HG02623 (cell line): ENCODE measurements around the gene DNAH1.

Experiments used
- ATAC-seq: cut with Tn5 transposase; IDR thresholded peaks from one replicate; pipeline ENCODE4 v1.9.1; 2021; ENCODE audit warnings: moderate library complexity; ENCODE audit not compliant: unreplicated experiment

DNAH1 gene

DNA sequence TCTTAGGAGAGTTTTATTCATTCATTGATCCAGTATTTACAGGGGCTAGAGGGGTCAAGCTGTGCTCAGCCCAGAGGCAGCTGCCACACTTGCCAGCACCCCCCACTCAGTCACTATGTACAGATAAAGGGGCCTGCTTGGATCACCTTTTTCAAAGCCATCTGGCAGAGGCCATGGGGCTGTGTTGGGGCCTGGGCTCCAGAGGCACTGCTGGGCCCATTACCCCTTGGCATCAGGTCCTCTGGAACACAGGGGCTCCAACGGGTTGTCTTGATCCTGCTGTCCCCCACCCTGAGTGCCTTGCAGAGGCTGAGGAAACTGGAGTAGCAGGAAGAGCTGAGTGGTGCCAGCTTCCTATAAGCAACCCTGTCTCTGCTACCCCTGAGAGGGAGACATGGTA, 84.9 kb downstream of the DNAH1 start:
- no peak for ATAC-seq

DNA sequence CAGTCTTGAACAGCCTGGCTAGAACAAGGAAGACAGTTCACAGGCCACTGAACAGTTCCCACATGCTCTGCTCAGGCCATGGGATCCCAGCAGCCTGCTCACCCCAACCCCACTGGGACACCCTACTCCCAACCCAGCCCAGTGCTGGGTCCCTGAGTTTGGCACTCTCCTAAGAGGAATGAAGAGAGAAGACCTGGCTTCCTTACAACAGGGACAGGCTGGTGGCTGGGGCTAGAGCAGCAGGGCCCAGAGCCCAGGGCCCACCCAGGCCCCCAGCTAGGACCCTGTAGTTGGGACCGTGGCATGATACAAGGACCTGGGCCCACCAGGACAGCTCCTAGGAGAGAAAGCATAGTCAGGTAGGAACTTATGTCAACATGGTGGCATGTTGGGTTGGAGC, 85.4 kb downstream of the DNAH1 start:
- no peak for ATAC-seq

DNA sequence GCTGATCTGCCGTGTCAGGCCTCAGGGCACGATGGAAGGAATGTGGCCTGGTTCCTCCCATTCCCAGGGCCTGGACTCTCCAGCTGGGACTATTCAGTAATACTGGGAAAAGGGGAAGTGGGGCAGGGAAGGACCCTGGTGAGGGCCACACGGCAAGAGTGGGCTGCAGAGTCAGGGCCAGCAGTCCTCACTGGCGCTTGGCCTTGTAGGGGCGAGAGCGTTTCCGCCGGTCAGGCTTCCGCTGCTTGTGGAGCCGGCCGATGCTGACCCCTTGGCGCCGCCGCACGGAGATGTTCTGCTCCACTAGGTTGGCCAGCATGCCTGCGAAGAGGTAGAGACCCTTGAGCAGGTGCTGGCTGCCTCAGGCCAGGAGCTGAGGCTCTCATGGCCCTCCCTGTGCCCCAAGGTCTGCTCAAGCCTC, 86.0 kb downstream of the DNAH1 start:
- ATAC-seq = no peak

DNA sequence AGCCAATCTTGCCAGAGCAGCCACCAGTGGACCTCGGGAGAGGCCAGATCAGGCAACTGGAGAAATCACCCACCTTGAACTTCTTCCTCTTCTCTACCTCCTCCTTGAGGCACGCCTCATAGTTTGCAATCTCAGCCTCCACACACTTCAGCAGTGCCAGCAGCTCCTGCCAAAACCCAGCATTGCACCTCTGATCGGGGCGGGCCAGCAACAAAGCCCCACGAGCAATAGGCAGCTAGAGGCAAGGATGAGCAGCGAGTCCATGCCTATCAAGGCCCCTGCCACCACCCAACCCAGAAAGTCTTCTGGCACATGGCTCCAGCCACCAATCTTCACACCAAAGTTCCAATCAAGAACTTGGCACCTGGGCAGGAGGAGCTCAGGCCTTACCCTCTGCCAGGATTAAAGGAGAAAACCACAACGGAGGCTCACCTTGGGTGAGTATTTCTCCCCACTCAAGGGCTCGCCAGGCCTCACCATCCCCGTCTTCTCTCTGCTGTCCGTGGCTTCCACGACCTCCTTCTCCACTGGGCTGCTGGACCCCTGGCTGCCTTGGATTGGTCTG, 86.7 kb downstream of the DNAH1 start:
- ATAC-seq = no peak

DNA sequence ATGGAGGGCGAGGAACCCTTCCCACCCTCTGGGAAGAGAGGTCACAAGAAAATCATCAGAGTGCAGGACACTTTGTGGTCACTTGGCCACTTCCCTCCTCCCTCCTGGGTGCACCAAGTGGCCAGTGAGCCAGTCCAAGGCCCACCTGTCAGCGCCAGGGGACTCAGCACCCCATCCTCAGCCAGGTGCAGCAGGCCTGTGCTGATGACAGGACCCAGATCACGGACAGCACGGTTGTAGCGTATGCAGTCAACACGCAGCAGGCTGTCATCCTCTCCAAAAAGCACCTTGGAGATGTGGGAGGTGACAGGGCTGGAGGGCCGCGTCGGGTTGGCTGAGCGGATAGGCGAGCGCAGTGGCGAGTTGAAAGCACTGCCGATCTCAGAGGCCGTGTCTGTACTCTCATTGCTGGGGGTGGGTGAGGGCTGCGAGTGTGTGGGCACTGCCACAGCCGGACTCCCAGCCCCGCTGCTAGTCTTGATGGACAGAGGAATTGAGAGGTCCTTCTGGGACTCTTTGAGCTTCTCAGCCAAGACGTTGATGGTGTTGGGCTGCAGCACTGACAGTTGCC, 87.2 kb downstream of the DNAH1 start:
- no peak for ATAC-seq

DNA sequence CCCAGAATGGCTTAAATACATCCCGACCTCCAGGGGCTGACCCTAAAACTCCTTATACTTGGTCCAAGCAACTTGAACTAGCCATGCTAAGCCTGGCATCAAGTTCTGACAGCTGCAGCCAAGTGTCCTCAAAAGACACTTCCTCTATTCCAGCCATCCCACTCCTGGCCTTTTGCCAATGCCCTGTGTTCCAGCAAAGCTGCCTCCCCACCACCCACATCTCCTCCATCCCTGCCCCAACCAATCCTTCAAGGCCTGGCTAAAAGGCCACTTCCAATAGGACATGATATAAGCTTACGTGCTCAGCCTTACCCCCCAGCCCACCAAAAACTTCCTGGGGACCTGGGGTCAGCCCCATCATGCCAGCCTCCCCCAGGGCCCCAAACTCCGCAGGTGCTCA, 87.8 kb downstream of the DNAH1 start:
- ATAC-seq = no peak

DNA sequence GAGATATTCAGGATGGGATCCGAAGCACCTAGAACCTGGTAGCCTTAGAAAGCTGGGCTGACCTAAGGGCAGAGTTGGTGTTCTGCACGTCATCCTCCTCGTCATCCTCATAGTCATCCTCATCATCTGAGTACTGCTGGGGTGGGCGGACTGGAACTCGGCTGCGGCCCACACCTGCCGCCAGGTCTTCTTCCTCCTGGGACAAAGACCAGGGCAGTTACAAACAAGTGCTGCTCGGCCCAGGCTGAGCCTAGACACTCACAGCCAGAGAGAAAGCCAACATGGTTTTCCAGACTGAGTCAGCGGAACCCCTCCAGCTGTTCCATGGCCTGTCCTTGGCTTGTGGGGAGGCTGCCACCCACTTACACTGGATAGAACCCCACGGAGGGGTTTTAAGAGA, 88.3 kb downstream of the DNAH1 start:
- ATAC-seq = no peak

DNA sequence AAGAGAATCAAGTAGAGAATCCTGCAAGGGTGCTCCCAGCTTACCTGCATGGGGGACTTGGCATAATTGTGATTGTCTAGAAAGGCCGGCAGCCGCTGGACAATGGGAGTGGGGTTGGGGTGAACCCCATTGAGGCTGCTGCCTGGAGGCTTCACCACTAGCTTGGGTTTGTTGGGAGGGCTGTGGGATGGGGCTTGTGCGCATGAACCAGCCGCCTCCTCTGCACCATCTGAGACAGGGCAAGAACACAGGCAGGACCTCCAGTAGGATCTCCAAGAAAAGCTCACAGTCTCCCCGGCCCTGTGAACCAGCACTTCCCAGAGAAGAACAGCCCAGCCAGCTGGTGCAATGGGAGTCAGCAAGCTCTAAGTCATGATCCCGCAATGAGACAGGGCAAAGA, 88.9 kb downstream of the DNAH1 start:
- no peak for ATAC-seq

DNA sequence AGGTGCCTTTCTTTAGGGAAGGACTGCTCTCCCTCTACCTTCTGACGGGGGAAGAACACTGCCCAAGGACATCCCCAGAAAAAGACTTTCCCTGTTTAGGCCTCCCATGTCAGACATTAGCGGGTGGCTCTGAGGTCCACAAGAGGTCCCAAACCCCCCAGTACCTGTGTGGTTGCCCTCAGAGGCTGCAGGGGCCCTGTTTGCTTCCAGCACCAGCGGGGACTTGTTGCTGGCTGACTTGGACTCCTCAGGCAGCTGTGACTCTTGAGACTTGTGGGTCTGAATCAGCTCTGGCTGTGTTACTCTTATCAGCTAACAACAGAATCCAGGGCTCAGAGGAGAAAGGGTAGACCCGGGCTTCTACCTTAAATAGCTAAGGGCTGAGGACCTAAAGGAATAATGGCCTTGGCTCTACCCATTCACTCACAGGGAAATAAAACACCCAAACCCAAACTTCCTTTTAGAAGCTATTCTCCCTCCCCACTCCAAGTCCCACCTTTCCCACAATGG, 89.5 kb downstream of the DNAH1 start:
- no peak for ATAC-seq

DNA sequence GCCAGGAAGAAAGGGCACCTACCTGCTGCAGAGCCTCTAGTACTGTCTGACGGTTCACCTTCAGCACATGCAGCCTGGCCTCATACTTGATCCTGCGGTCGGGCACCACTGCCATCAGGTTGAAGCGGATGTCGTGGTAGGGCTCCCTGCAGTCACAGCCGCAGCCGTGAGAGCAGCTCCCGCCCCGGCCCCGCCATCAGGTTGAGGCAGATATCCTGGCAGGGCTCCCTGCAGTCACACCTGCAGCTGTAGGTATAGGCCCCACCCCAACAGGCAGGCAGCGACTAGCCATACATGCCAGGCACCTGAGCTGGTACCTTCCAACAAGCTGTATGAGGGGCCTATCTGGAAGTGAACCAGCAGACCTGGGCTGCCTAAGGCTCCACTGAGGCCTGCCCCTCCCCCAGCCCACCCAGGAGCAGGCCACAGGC, 90.1 kb downstream of the DNAH1 start:
- ATAC-seq = no peak

DNA sequence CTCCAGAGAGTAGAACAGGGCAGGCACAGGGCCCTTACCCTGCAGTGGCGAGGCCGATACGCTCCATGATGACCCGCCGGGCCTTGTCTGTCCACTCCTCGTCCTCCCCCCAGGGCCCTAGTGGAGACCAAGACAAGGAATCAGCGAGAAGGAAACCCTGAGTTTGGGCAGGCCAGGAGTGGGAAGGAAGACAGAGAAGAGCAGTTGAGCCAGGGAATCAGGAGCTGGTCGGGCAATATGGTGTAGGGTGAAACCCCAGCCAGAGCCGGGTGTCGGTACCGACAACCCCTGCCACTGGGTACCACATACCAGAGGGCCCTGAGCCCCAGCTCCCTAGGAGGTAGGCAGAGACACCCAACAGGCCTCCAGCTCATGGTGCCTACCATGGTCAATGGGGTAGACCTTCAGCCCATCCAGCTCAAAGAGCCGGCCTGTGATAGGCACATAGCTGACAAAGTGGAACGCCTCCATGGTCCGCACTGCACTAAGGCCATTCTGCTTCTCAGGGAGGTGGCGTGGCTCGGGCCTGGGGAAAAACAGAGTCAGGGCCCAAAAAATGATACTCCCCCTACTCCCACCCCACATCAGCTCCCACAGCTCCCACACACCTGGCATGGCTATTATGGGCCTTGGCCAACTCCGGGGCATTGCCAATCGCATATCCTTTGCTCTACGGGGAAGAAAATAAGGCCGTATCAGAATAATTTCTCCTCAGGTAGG, 90.8 kb downstream of the DNAH1 start:
- ATAC-seq = no peak

DNA sequence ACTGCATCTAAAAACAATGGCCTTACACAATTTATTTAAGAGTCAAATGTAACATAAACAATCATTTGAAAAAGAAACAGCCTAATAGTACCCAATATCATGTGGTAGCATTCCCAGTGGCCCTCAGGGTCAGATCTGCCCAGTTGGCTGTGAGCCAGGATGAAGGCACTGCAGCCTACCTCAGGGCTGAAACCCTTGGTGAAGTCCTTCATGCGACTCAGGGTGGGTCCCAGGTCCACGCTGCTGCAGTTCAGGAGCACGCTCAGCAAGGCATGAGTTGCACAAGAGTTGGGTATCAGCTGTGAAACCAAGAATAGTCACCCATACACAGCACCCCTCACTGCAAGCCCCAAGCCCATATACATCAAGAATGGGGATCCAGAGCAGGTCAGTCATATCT, 91.7 kb downstream of the DNAH1 start:
- ATAC-seq = no peak

DNA sequence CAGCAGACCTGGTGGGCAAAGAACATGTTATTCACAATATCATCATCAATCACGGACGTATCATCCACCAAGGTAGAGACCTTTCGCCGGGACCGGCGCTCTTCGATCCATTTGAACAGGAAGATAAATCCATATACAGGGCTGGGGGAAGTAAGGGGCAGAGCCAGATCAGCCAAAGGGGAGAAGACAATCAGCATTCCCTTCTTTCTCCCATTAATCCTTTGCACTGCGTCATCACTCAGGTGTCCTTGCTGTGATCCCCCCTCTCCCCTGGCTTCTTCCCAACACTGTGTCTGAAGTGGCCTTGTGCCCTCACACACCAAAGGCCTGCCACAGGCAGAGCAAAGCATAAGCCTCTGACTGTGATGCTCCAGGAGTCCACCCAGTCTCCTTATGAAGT, 92.3 kb downstream of the DNAH1 start:
- no peak for ATAC-seq

DNA sequence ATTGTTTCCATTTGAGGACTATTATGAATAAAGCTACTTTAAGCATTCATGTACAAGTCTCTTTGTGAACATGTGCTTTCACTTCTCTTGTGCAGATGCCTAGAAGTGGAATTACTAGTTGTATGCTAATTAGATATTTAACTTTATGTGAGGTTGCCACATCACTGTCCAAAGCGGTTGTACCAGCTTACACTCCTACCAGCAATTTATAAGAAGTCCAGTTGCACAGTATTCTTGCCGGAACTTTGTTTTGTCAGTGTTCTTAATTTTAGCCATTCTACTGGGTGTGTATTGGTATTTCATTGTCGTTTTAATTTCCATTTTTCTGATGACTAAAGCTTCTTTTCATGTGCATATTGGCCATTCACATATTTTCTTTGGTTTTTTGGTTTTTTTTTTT, 99.7 kb downstream of the DNAH1 start:
- ATAC-seq = no peak

DNA sequence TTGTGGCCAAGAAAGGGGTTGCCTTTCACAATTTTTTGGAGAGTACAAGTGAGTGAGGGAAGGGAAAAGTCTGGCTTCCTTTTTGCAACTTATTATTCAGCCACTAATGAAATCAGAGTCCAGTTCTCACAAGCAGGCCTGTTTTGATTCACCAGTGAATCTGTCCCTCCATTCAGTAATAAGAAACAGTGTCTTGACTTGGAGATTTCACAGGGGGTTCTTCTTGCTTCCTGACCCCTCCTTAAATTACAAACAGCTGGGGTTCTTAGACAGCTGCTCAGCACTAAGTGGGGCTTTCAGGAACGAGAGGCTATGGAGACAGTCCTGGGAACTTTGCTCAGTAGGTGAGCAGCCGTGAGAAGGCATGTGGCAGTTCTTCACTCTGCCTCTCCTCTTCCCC, 104.3 kb downstream of the DNAH1 start:
- no peak for ATAC-seq

DNA sequence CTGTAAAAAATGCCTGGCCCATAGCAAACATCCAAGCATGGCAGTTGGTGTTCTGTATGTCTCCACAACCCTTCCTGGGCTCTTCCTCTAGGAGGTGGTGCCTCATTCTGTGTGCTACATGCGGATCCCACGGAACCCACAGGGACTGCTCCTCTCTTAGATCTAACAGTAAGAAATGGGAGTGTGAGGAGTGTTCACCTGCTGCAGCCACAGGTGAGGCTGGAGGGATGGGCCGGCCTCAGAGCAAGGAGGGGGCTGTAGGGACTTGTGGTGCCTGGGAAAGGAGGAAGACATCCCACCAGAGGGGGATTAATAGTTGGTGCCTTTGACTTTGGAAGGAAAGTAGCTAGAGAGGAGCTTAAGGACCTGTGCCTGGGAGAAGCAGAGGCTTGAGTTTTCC, 106.5 kb downstream of the DNAH1 start:
- no peak for ATAC-seq

DNA sequence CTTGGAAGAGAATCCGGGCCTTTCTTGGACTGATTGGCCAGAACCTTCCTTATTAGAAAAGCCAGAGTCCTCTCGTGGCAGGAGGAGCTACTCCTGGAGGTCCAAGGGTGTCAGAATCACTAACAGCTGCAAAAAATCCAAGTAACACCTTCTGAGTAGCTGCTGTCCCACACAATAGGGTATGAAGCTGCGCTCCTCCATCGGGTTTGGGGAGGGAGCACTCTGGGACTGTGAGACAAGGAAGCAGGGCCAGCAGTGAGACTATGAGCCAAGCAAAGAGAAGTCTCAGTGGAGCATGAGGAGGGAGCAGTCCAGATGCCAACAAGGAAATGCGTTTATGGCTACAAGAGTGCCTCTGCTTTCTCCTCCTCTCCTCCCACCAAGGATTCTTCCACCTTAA, 107.1 kb downstream of the DNAH1 start:
- no peak for ATAC-seq

DNA sequence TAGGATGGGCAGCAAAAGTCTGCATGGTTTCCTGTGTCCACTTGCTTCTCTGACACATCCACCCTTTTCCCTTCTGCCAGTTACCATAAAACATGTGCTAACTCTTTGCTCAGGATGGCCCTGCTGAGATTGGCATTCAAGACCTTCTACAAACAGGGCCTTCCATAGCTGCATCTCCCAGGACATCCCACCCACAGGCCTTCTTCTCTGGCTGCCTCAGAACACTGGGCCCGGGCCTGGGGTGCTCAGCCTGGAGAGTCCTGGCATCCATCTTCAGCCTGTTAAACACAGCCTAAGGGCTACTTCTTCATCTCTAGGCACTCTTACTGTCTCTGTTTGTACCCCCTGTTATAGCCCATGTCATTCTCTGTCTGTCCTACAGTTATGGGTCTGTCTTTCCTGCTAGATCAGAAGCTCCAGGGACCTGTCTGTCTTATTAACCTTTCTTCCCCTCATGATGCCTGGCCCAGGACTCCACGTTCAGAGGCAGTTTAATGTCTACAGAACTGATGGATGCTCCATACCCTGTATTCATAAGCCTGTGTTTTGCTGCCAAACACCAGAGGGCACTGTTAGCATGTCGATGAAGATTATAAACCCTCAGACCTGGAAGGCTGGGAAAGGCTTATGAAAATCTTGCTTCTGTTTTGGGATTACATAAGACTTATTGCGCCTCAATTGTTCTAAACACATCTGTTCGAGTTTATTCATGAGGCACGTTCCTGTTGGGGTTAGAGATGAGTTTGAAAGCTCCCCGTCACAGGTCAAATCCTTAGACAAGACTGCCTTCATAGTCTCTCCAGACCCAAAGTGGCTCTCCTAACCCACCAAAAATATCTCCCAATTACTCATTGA, 112.3 kb downstream of the DNAH1 start:
- no peak for ATAC-seq

DNA sequence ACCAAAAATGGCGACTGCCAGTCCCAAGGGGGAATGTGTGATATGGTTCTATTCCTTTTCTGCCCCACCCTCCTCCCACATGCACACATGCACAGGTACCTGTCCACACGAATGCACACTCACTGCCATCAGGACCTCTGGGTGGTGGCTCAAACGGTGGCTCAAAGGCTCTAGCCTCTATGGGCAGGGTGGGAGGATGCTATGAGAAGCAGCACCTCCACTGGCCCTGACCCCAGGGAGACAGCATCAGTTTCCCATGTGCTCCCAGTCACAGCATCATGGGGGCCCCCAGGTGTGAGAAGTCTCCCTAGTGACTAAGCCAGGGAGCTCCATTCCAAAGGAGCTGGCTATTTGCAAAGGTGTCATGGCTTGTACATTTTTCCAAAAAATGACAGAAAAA, 112.9 kb downstream of the DNAH1 start:
- ATAC-seq = no peak

DNA sequence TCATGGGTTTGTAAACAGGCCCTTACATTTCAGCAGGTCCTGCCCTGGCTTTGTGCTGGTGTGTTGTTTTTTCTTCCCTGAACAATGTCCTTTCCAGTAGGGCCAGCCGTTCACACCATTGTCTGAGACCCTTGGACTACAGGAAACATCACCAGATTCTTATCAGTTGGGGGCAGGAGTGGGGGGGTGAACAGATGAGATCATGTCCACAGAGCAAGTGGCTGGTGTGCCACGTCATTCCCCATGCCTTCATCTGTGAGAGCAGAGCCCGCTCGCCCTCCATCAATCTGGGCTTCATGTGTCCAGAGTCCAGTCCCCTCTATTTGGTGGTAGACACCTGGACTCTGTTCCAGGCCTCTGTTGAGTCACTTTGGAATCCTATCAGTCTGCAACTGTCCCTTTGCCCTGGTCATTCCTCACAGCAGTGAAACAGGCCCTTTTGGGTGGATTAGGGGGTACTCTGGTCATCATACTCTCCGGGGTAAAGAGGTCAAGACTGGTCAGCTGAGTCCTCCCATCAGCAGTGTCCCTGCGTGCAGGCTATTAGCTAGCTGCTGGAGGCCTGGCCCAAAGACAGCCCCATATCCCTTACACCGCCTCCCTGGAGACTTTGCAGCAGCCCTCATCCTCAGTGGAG, 113.8 kb downstream of the DNAH1 start:
- ATAC-seq = no peak

DNA sequence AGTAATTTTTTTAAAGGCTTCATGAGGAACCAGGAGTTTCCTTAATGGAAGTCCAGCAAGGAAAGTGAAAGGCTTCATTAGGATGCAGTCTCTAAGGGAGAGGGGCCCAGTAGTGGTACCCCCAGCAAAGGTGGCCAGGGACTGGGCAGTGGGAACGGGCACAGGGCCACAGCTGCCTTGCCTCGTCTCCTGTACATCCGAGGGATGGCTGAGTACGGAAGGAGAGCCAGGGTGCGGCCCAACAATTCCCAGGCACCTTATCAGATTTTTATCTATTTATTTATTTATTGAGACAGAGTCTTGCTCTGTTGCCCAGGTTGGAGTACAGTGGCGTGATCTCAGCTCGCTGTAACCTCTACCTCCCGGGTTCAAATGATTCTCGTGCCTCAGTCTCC, 114.3 kb downstream of the DNAH1 start:
- no peak for ATAC-seq
